Dermis blood vessel endothelial cell (primary cell): ENCODE data around the gene TGM2. TPM values are rescaled to one million over a fixed set of nuclear protein-coding genes. Genes with fewer than 3 reads are reported as not detected.

Experiments
- DNase-seq: peaks from one replicate; pipeline ENCODE4 v3.0.0; 2010
- total RNA-seq: library from RNA; depleted of rRNA; stranded (reverse); fragments of >200 nt; gene quantifications from 2 replicates; pipeline ENCODE4 v1.2.3, GENCODE V29; 2014

Gene TGM2
- total RNA-seq, 1 donor from 2014 or later, result 401 TPM

DNA sequence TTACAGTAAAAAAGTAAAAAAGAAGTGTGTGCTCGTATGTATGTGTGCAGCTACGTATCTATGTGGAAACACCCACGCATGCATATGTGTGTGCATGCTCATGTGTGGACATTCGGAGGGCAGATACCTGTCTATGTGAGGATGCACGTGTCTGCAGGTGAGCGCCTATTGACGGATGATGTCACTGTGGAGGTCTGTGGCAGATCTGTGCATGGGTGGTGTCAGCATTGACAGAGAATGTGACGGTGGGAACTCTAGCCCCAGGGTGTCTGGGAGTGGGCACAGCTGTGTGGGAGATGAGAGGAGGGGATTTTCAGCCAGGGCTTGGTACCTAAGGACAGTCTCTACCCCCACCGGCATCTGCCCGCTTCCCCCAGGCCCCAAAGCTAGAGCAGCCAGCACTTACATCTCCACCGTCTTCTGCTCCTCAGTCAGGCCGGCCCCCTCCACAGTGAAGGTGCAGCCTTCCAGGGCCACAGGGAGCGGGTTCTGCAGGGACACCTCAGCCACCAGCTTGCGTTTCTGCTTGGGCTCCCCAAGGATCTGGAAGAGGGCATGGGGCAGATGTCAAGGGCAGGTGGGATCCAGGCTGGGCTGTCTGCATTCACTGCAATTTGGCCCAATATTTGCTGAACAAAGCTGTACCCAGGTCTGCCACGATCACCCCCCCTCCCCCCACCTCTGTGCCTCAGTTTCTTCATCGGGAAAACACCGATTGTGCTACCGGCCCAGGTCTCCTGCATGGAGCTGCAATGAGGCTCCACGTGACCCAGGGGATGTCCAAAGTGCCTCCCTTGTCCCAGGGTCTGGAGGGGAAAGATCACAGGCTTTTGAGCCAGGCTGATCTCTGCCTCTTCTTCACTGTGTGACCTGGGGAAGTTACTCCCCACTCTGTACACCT is 34.1 kb downstream of the TGM2 start:
- peak; percentile 5 for DNase-seq

DNA sequence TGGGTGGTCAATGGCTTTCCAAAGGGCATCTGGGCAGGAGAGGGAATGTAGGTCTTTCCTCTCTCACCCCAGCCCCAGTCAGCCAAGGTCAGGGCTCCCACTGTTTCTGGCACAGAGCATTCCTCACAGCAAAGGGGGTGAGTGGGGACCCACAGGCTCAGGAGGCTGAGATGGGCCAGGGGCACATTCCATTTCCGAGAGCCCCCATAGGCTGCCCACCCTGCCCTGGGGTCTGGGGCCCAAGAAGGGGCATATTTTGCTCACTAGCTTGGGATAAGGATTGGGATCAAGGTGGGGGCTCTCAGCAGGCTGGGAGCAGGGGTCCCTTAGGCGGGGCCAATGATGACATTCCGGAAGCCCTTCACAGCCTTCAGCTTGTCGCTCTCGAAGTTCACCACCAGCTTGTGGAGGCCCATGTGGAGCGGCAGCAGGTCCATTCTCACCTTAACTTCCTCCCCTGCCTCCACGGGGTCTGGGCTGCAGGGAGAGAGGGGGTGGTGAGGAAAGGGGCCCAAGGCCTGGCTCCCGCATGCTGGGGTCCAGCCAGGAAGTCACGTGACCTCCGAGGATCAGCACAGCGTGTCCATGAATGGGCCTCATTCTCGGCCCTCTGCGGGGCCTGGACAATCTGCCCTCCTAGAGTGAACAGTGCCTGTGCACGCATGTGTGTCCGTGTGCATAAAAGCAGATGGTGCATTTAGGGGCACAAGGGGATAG is 35.0 kb downstream of the TGM2 start:
- peak; percentile 2 for DNase-seq

DNA sequence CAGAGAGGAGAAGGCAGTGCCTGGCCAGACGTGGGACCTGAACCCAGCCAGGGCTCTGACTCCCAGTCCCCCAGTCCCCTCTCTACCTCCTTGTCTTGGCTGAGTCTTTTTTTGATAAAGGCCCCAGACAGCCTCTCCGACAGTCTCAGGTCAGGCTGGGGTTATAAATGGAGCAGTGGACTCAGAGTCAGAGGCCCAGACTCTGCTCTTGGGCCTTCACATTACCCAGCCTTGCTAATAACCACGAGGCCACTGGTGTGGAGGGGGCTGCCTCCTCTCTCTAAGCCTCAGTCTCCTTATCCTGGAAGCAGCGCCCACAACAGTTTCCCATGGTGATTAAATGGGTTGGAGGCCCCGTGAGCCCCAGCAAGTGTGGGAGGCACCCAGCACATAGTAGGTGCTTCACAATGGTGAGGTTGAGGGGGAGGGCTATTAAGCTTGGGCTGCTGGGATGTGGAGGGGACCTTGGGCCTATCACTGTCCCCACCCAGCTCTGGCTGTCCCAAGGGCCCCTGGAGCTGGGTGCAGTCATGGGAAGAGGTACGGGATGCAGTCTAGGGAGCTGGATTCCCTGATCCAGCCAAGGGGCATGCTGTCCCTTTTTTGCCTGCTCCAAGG is 35.7 kb downstream of the TGM2 start:
- DNase-seq, result peak; percentile 5

DNA sequence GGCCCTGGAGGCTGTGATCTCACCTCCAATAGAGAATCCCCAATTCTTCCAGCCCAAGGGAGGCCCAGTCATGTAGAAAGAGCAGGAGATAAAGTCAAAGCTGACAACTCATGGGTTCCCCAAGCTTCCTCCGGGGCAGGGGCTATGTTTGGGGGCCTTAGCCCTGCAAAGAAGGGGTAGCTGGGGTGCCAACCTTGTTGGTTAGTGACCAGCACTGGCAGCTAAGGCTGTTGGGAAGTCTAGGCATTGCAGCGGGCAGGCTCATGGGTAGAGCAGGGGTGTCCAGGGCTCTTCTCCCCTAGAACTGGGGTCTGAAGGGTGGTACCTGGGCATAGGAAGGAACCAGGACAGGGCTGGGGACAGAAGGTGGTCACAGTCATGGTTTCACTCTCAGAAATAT is 36.4 kb downstream of the TGM2 start:
- DNase-seq, result no peak

DNA sequence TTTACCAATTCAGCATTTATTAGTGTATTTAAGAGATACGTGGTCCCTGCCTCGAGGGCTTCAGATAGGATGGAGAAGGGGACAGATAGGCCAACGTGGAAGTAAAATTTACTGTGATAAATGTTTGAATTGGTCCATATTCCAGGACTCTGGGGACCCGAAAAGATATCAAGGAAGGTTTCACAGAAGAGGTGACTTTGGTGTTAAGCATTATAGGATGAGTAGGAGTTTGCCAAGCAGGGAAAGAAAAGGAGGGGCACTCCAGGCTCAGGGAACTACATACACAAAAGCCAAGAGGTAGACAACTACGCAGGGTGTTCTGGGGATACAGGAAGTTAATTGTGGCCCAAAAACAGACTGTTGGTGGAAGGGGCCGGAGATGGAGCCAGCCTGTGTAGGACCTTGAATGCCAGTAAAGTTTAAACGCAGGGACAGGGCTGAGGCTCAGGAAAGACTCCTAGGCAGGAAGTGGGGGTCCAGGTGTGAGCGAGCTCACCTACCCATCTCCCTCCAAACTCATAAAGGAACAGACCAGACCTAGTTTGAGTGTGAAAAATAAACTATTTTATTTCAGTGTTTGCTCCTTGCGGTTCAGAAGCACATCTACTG is 37.0 kb downstream of the TGM2 start:
- peak; percentile 18 for DNase-seq

DNA sequence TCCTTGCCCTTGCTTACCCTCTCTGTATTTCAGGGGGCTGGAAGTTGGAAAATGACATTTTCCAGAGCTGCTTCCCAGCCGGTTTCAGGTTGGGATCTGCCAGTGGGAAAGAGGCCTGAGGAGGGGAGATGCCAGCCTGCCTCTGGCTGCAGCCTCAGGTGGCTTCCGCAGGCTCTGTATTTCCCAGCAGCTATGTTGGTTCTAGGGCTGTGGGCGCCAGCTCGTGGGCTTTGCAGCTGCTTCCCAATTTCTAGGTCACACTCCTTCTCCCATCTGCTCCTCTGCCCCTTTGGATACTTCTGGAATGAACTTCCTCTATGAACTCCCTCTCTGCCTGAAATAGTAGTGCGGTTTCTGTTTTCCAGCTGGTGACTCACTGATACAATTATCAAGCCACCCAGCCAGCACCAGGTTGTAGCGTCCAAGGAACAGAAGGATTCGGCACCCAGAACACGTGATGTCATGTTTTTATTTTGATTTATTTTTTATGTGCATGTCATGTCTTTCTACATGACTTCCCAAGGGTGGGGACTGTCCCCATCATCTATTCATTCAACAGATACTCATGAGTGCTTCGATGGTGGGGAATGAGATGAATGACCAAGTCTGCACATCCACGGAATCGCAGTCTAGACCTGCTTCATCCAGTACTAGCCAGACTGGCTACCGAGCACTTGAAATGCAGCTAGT is 38.0 kb downstream of the TGM2 start:
- peak; percentile 88 for DNase-seq

DNA sequence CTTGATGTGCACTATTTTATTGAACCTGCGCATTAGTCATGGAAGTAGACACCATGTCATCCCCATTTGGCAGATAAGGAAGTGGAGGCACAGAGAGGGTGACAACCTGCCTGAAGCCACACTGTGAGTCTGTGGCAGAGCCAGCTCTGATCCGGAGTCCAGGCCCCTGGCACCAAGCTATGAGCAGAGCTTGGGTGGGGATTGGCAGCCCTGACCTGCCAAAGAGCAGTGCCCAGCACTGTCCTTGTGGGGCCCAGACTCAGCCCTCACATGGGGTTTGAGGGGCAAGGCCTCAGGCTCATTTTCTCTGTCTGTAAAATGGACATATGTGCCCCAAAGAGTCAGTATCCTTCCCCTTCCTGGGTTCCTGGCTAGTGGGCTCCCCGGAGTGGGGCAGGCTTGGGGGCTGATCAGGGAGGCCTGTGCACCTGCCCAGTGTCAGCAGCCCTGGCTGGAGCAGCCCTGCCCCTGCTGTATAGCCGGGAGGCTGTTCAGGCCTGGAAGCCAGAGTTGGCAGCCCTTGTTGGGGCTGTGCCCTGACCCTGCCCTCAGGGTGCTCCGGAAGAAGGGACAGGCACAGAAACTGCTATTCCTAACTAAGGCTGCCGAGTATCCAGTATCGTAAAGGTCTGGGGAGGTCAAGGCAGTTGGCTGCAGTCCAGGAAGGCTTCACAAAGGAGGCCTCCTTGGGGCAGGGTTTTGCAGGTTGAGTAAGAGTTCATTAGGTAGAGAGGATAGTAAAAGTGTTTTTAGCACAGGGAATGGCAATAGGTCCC is 38.7 kb downstream of the TGM2 start:
- peak; percentile 41 for DNase-seq

DNA sequence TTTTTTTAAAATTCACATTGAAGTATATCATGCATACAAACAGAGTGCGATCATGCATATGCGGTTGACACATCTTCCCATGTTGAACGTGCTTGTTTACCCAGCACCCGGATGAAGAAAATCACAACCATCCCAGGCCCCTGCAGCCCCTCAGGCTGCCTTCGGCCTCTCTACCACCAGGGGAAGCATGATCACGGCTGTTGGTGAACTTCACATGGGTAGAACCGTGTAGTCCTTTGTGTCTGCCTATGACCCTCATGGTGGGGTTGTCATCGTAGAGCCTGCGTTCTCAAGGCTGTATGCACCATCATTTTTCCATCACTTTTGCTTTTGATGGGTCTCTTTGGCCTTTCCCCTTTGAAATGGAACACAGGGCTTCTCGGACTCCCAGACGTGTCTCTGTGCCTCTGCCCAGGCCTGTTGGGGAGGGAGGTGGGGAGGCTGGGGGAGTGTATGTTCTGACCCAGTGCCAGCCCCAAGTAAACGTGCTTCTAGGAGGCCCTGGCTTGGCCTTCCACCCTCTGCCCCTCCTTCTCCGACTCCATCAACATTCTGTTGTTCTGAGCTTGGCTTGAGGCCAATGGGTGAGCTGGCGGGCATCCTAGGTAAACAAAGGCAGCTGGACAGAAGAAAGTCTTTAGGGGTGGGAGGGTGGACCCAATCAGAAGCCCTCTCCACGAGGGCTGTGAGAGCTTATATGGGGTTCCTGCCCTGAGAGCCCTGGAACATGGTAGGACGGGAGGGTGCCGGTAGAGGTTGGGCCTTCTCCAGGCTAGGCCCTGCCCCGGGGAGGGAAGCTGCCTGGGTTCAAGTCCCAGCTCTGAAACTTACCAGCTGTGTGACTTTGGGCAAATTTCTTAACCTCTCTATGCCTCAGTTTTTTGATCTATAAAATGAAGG is 39.7 kb downstream of the TGM2 start:
- DNase-seq, result peak; percentile 89

DNA sequence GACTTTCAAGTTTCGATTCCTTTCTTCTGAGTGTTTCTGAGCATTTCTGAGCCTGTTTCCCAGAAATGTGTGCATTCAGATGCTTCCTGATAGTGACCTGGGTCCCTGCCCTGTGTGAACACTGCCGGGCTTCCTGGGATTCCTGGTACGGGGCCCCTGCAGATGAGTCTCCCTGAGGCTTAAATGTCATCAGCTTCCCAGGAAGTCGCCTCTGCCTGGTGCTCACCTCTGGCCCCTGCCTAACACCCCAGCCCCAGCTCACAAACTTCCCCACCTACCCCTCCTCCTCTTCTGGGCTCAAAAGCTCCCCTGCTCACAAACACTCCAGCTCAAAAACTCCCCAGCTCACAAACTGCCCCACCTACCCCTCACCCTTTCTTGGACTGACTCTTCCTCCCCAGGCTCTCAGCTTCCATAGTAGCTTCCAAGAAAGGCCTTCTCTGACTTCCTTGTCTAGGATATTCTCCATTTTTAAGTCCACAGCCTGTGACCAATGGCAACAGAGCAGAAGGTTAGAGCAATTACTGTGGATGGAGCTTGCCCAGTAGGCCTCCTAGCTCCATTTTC is 42.0 kb downstream of the TGM2 start:
- DNase-seq, result peak; percentile 52

DNA sequence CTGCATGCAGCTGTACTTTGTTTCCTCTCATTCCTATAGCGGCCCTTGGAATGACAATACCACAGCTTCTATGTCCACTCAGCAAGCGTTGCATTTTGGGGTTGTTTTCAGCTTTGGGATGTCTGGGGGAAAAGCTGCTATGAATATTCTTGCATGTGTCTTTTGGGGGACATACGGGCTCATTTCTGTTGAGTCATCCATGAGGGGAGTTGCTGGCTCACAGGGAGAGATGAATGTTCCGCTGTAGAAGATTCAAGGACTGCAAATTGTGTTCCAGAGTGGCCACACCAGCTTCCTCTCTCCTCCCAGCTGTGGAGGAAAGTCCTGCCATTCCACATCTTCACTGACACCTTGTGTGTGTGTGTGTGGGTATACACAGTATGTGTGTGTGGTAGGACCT is 43.3 kb downstream of the TGM2 start:
- DNase-seq, result no peak

DNA sequence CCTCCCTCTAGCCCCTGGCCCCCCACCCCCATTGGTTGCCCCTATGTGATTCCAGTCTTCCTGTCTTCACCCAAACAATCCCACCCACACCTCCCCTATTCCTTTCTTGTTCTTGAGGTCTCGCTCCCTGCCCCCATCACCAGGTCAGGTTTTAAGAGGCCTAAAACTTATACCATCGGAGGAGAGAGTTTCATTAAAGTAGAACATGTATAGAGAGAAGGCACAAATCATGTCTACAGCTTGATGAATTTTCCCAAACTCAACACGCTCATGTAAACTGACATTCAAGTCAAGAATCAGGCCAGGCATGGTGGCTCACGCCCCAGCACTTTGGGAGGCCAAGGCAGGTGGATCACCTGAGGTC is 44.5 kb downstream of the TGM2 start:
- DNase-seq, result no peak

DNA sequence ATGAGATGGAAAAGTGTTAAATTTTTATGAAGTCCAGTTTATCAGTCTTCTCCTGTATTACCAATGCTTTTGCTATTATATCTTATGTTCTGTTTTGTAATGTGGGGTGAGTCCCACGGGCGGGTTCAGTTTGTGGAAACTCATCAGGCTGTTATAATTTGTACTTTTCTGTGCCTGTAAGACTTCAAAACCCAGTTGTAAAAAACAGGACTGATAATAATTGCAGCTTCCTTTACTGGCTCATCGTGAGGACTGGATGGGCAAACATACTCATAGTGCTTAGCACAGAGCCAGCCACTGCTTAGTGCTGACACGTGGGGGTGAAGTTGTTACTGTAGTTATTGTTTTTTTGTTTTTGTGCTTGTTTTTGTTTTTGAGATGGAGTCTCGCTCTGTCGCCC is 45.6 kb downstream of the TGM2 start:
- no peak for DNase-seq

DNA sequence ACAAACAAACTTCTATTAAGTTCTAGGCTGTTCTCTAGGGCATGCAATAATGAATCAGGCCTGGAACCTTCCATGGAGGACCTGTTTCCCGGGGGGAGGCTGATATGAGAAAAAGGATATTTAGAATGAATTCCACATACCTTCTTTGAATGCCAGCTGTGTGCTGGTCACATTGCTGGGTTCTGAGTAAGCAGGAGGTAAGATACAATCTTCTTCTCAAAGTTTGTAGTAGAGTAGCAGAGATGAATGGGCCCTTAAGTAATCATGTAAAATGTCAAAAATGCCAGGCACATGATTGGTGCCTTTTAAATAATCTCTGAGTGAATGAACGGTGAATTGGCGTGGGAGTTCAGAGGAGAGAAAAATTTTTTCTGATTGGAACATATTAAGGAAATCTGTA is 47.4 kb downstream of the TGM2 start:
- DNase-seq, result peak; percentile 86

DNA sequence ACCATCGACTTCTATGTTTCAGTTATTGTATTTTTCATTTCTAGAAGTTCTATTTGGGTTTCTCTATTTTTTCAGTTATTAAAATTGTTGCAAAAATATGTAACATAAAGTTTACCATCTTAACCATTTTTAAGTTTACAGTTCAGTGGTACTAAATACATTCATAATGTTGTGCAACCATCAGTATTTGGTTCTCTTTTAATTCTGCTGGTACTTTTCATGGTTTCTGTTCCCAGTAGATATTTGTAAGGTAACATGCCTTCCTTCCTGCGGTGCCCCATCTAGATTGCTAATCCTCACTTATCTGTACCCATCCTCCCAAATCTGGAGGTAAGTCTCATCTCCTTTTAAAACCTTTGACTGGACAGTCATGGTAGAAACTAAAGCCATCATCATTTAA is 47.9 kb downstream of the TGM2 start:
- DNase-seq, result no peak

DNA sequence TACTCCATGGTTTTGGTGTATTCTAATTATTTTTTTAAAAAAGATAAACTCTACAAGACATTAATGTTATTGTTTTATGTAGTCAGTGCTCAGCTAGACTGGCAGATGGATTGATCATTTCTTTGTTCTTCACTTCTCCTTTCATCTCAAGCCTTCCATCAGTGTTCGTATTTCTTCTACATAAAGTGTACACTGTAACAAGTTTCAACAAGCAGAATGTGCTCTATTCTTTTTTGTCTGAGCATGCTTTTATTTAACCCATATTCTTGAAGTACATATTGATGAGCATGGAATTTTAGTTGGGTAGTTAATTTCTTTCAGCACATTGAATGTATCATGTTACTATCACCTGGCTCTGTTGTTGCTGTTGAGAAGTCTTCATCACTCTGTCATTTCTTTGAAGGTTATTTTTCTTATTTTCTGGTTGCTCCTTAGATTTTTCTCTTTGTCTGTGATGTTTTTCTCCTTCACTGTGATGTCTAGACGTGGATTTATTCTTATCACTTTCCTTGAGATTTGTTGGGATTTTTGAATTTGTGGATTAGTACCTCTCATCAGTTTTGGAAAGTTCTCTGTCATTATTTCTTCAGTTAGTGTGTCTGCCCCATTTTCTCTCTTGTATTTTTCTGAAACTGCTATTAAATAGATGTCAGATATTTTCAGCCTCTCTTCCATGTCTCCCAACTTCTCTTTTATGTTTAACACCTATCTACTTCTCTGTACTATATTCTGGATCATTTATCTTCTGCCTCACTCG is 48.5 kb downstream of the TGM2 start:
- no peak for DNase-seq

DNA sequence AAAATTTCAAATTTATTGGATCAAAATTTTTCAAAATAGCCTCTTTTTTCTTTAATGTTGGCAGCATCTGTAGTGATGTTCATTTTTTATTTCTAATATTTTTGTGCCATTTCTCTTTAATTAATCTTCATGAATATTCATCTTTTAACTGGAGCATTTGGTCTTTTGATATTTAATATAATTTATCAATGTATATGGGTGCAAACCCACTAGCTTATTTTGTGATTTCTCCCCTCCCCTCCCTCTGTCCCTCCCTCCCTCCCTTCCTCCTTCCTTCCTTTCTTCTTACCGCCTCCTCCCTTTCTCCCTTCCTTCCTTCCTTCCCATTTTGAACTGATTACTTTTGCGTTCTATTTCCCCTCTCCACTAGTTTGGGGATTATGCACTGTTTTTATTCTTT is 49.2 kb downstream of the TGM2 start:
- DNase-seq, result no peak

DNA sequence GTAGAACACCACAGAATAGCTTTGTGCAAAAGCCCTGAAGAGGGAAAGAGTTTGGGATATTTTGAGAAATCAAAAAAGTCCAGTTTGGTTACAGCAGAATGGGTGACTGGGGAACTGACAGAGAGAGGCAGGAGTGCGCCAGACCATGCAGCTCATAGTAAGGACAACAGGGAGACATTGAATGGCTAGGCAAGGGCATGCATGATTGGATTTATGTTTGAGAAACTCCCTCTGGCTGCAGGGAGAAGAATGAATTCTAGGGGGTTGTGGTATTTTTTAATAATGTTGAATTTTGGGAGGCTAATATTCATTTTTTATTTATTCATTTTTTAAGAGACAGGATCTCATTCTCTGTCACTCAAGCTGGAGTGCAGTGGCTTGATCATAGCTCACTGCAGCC is 49.9 kb downstream of the TGM2 start:
- DNase-seq, result no peak

DNA sequence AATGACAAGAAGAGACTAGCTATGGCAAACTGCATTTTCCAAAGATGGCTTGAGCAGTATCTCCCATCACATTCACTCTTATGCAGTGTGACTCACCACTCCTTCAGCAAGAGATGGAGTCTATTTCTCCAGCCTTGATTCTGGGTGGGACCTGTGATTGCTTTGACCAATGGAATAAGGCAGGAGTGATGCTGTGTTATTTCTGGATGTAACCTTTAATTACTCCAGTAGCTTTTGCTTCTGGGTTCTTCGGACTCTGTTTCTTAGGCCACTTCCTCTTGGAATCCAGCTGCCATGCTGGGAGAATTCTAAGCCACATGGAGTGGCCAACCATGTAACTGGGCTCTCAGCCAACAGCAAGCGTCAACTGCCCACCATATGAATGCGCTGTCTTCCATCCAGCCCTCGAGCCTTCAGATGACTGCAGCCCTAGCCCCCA is 50.7 kb downstream of the TGM2 start:
- peak; percentile 42 for DNase-seq
